GDM1 (cell line): ENCODE results near the gene CCDC188.

Experiments
- DNase-seq: peaks from one replicate; lab custom pipeline; 2025; lab: John Stamatoyannopoulos, UW

Gene CCDC188

DNA sequence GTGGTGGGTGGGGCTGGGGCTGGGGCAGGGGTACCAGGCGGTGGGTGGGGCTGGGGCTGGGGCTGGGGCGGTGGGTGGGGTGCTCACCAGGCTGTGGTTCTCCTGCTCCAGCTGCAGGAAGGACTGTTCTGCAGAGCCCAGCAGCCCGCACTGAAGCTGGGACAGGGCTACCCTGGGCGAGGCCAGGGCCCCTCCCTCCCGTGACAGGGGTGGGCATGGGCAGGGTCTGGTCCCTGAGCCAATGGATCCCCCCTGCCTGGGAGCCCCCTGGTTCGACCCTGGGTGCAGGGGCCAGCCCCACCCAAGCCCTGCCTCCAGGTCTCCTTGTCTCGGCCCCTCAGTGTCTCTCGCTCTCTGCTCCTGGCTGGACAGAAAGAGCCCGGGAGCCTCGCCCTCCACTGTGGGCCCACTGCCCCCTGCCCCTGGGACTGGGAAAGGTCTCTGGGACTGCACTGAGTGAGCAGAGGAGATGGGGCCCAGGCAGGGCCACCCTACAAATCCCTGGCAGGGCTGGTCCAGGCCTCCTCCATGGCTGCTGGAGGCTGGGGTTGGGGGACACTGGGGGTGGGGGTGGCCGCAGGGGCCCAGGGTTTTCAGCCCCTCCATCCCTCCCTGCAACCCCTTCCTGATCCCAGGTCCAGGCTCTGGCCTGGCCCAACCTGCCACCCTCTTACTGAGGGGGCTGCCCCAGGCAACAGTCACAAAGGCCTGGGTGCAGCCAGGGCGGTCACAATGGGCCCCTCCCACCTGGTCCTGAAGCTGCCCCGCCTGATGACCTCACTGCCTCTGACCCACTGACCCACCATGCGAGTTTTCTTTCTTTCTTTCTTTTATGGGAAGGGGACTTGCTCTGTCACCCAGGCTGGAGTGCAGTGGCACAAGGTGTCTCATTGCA, at the start of gene CCDC188:
TSS of gene CCDC188 (minus strand) at position 675 of the 895 bp plus-strand sequence. CDS start at position 606, 69 bp downstream.
- no peak for DNase-seq

DNA sequence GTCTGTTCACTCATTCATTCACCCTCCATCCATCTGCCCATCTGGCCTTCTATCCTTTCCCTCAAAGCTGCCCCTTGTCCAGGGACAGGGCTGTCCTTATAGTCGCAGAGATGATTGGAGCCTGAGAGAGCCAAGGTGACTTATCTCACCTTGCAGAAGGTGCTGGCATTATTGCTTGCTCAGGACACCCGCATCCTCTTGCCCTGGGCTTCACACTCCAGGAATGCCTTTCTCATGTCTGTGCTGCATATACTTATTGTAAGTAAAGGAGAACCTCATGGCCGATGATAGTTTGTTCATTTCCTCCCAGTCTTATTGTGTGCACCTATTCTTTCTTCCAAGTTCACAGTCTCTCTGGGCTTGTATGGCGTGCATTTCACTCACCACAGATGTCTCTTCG, 49.1 kb upstream of the CCDC188 start:
- DNase-seq = no peak

DNA sequence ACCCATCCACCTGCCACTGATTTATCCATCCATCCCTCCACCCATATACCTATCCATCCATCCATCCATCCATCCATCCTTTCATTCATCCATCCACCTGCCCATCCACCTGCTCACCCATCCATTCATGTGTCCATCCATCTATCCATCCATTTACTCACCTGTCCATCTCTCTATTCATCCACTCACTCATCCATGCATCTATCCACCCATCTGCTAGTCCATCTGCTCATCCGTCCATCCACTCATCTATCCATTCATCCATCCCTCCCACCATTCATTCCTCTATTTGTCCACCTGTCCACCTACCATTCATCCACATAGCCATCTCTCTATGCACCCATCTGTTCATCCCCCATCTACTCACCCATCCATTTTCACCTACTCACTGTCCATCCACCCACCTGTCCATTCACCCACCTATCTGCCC, 48.6 kb upstream of the CCDC188 start:
- DNase-seq = no peak

DNA sequence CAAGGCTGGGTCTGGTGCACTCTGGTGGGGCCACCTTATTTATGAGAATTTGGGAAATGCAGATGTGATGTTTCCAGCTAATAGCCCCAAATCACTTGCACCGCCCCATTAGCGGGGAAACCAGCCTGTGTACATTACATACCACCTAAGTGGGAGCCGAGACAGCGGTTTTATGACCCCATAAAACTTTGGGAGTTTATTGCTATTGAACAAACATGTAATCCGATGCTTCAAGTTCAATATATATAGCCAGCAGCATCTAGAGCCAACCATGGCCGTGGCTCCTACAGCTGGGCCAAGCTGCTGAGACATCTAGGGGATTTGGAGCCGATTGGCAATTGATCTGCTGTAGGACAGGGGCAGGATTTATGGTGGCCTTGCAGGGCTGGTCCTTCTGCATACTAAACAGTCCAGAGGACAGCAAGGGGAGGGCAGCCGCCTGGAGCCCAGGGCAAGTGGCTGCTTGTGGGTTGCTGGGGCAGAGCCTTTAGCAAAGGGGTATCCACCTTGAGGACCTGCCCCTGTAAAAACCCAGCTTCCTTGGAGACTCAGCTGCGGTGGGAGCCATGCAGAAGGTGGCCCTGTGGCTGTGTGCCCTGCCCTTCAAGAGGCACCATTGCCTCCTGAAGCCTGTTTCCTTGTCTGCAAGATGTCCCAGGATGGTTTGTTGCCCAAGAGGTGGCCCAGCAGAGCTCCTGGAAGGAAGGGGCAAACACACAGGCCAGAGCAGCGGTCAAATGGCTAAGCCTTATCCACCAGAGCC, 47.9 kb upstream of the CCDC188 start:
- no peak for DNase-seq

DNA sequence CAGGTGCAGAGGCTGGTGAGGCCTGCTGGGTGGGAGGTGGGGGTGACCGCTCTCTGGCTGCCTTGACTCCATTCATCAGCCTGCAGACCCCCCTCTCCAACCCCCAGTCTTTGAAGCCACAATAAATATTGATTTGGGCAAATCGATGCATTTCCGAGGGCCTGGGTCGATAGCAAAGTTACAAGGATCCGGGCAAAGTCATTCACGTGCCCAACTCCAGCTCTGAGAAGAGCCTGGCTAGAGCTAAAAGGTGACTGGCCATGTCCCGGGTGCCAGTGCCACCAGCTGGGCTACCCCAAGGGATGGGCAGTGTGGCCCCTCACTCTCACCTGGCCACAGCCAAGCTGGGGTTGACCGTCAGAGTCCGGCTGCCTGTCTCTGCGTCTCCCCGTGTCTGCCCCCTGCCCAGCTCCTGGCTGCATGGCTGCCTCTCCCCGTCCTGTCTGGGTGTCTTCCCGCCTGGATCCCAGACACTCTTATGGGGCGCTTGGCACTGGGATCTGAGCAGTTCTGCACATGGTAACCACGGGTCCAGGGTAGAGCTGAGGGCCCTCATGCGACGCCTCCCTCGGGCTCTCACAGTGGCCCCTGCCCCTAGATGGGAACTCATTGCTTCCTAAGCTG, 46.7 kb upstream of the CCDC188 start:
- DNase-seq = no peak

DNA sequence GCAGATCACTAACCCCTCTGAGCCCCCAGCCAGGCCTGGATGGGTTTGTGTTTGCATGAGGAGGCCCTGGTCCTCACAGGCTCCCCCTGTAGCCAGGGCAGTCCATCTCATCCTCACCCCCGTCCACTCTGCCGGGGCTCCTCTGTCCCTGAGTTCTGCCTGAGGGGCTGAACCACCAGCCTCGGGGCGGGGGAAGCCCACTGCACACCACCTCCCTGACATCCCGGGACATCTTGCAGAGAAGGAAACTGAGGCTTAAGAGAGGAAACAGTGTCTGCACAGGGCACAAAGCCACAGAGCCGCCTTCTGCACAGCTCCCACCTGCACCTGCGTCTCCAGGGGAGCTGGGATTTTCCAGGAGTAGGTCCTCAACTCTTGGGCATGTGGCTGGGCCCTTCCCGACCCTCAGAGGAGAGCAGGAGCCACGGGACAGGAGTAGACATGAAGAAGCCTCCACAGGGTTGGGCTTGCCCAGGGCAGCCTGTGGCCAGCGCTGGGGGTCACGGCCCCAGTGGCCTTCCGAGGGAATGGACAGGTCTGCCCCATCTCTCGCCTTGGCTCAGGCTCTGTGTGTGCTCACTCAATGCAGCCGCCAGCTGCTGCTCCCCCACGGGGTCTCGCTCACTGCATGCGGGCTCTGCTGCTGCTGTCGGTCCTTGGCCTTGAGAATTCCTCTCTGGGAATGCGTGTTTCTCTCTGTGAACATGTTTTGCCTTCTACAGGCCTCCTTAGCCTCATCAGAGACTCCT, 45.4 kb upstream of the CCDC188 start:
- no peak for DNase-seq

DNA sequence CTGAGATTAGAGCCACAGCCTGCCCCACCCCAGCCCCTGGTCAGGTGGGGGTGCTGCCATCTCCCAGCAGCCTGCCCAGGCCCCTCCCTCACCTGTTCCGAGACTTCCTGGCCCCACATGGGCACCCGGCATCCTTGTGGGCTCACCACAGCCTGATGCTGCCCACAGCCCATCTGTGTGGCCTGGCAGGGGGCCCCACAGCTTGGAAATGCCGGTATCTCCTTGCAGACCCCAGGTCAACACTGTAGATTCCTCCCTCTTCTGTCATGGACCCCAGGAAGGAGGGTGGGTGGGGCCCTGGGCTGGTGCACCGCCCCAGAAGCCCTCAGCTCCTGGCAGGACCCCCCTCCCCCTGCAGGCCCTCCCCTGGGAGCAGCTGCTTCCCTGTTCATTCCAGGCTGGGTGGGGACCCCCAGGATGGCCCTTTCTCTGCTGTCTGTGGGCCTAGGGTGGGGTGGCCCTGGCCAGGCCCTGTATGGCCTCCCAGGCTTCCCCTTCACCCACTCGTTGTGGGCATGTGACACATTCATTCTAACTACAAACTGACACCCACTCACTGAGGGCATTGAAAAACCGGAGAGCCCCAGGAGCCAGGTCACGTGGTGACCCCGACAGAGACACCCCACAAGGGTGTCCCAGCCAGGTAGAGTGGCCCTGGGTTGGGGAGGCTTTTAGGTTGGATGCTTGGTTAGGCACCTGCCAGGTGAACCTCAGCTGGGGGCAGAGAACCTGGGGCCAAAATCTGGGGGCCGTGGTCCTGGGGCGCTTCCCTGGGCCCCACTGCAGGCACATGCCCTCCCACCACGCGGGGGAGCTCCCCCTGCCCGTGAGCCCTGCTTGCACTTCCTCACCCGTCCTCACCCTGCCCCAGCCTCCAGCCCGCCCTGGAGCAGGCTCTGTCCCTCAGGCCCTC, 44.1 kb upstream of the CCDC188 start:
- no peak for DNase-seq

DNA sequence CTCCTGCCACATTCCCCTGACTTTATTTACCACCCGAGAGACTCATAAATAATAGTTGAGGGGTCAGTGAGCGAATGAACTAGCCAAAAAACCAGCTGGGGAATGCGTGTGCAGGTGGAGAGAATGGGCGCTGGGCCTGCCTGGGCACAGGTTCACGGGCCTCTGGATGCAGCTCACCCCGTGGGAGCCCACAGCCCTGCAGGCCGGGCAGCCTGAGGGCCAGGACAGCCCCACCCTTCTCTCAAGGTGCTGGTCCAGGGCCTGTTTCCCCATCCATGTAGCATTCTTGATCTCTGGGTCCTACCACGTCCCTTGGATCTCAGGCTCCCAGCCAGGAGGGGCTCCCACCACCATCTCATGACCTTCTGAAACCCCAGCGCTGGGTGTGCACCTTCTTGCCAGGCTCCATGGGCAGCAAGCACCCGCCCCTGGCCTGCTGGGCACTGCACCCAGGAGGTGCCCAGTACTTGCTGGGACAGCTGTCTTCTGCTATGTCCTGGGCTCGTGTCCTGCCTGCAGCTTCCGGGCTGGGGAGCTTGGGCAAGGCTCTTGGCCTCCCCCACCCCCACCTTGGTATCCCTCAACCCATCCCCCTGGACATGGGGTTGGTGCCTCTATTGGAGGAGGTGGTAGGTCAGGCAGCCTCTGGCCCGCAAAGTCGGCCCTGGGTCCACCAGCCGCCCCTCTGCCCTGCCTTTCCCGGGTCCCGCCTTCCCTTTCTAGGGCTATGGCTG, 43.1 kb upstream of the CCDC188 start:
- DNase-seq = no peak

DNA sequence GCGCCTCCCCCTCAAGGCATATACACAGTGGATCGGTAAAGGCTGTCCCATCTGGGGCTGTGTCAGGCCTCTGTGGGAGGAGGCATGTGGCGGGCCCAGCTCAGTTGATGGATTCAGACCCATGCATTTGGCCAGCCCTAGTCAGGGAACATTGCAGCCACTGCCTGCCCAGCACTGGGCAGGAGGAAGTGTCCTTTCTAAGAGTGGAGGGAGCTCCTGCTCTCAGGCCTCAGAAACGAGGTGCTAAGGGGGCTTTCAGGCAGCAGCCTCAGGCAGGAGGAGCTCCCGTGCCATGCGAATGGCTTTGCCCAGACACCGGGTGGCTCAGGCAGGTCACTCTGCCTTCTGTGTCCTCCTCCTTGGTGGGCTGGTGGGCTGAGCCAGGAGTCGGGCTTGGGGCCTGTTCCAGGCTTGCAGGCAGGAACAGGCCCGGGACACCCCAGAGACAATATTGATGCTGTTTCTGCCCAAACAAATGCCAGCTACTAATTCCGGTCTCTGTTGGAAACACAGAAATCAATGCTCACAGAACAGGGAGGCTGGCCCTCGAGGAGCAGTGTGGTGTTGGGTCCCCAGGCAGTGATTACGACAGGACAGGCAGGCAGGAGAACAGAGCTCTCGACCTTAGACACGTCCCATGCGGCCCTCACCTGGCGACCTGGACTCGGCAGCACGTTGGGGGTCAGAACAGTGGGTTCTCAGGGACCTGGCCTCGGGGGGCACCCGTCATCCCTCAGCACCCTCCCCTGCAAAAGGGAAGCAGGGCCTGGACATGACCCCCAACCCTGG, 42.3 kb upstream of the CCDC188 start:
- no peak for DNase-seq

DNA sequence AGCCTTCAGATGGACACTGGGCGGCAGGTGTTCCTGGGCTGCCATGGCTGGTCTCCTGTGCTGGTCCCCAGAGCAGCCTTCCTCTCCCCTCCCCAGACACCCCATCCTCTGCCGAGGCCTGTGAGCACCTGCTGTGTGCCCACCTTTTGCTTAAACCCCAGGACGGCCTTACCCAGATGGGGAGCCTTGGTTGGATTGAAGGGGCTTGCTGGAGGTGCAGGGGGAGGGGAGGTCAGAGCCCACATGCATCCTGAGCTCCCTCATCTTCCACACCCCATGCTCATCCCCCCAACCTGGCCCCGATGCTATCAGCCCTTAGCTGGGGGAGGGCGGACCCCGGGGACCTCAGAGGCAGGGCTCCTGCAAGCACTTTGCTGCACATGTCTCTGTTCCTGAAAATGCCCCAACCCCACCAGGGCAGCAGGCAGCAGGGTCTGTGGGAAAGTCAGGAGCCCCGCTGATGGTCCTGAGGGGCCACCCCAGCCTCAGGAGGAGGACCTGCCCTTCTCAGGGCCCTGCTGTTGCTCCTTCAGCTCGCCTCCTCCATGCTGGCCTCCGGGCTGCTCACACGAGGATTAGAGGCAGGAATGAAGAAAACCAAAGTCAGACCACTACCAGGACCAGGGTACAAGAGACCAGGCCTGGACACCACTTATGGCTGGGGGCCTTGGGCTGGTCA, 41.6 kb upstream of the CCDC188 start:
- no peak for DNase-seq

DNA sequence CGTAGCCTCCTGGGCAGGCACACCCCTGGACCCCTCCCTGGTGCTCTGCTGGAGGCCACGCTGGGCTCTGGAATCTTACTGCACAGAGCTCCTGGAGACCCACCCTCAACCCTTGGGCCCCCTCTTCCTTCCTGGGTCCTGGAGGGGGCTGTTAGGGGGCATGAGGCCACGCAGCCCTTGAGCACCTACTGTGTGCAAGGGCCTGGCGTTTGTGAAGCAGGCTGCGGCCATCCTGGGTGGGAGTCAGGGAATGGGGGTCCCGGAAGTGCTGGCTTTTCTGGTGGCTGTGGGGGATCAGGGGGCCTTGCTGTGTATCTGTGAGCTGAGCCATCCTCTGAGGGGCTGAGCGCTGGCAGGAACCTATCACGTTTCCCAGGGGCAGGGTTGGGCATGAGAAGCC, 40.9 kb upstream of the CCDC188 start:
- DNase-seq = no peak

DNA sequence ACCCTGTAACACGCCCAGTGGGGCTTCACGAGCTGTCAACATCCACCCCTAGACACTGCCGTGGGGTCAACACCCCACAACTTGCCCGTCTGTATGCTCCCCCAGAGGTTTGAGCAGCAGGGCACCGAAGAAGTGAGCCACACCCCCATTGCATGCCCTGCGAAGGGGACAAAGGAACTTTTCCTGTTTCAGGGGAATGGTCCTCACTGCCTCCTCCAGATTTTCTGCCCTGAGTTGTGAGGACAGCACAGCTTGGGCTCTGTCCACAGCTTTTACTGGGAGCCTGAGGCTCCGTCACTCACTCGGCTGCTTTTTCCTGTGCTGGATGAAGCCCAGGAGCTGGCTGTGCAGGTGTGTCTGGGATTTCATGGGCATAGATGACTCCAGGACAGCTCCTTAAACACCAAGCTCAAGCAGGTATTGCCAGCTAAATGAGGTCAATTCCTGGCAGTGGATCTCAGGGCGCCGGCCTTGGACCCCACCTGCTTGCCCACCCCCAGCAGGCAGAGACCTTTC, 40.2 kb upstream of the CCDC188 start:
- no peak for DNase-seq

DNA sequence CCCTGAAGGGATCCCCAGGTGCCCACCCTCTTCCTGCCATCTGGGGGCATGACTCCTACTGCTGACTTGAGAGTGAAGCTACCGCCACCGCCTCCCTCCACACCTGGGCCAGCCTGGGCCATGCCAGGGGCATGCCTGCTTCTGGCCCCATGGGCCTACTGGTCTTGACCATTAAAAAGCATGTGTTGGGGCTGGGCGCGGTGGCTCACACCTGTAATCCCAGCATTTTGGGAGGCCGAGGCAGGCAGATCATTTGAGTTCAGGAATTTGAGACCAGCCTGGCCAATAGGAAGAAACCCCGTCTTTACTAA, 37.7 kb upstream of the CCDC188 start:
- DNase-seq = no peak

DNA sequence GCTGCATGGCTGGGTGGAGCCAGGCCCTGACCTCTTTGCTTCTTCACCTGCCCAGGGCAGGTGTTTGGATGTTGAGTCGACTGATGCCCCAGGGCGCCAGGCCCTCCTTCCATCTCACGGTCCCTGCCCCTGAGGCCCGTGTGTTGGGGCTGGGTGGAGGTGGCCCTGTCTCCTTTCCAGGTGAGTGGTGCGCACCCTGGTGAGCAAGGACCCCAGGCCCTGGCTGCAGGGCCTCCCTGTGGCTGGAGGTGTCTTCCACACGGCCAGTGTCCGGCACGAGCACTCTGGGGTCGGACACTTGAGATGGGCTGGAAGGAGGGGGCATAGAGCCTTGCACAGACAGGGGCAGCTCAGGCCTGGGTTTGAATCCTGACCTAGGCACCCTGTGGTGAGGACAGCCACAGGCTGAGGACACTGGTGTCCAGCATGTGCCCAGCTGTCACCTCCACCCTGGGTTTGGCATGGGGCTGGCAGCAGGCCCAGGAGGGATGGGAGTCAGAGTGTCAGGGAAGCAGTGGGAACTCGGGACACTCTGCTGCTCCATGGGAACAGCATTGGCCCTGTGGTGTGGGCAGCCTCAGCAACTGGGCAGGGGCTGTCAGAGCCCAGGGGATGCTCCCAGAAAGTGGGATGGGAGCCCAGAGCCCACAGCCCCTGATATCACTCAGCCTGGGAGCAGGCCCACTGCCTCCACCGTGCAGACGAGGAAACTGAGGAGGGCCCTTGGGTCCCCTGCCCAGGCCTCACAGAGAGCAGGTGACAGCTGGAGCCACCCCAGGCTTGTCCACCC, 37.1 kb upstream of the CCDC188 start:
- no peak for DNase-seq

DNA sequence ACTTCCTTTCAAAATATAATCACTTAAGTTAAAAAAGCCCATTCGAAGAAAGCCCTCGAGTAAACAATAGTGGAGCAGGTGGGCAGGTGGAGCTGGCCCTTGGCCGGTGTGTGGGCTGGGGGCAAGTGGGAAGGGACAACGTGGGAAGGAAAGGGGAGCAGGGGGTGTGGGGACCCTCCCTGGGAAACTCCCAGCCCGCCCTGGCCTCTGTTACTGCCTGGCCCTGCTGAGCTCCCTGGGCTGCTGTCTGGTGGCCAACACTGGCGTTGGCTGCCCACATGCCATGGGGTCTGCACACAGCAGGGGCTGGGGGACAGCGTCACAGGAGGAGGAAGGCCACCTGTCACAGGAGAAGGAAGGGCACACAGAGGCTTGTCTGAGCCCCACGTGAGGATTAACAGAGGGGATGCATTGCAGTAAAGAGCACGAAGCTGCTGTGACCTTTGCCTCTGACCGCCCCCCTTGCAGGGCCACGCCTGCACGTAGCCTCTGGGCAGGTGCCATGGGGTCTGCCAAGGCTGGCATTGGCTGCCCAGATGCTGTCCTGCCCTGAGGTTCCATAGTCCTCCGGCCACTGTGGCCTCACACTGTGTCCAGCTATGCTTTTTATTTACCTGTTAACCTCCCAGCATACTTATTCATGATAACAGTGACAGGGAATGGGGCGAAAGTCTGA, 36.2 kb upstream of the CCDC188 start:
- no peak for DNase-seq

DNA sequence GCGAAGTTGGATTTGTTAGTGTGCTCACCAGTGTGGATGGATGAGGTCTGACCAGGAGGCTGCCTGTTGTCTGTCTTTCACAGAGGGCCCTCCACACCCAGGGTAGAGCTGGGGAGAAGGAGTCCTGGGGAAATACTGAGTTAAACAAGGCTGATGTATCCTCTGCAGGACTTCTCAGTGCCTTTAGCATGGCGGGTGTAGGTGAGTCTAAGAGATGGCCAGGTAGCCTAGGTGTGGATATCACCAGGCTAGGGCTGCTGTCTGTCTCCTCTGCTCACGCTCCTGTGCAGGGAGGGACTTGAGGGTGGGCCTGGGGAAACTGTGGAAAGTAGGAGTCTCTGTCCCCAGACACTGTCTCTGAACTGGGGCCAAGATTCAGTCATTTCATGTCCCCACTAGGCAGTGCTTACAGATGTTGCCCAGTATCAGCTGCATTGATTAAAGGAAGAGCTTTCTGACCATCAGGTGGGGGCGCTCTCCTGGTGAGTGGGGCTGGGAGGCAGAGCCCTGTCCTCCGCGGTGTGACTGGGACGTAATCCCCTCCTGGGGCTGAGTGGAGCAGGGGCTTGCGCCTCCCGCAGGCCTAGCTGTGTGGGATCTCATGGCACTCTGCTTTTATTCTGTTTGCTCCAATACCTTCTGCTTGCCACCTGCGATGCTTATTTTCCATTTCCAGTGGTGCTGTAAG, 35.5 kb upstream of the CCDC188 start:
- no peak for DNase-seq

DNA sequence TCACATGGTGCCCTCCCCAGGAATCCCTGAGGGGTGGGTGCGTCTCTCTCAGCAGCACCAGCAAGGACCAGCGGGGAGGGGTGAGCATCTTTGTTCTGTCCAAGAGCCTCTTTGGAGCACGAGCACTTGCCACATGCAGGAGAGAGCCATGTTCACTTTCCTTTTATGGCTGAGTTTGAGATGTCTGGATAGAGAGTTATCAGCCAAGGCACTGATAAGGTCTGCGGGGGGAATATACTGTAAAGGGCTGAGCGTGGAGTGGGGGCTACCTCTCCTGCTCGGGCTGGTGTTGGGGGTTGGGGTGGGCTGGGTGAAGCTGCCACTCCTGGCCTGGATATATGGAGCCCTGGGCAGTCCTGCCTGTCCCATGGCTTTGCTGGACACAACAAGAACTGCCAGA, 34.9 kb upstream of the CCDC188 start:
- no peak for DNase-seq
